Pancreas (tissue), 10 donors: ENCODE measurements around the gene STRIP2. TPM values are rescaled to one million over a fixed set of nuclear protein-coding genes. Genes with fewer than 3 reads are reported as not detected.

Experiments
- ATAC-seq, 4 donors: fragments of 200-7000 bp; cut with Tn5 transposase; one replicate each; pipeline versions ENCODE4 v1.8.0 to v1.9.1; 2020; ENCODE audit warnings: mild to moderate bottlenecking in 4 of 4, moderate library complexity in 4 of 4
- DNase-seq, 6 donors: peaks; one replicate each; pipeline ENCODE4 v3.0.0-alpha.2; 2020
- FAIRE-seq: peaks from 2 replicates; lab custom pipeline; 2012; peaks lifted over from hg19 to GRCh38; lab: Jason Lieb, UNC
- H3K27ac ChIP-seq, 4 donors: fragments of 200-600 bp; sonication (generic); 1 replicate in 3 of 4; 2 replicates in 1 of 4; pipeline versions ENCODE4 v1.5.0 to v1.8.0; 2020
- H3K27me3 ChIP-seq, 4 donors: fragments of 200-600 bp; one replicate each; pipeline ENCODE4 v1.8.0; 2021
- H3K36me3 ChIP-seq, 3 donors: fragments of 200-600 bp; sonication (generic) in 1 of 3; one replicate each; pipeline versions ENCODE4 v1.5.0 to v1.8.0; 2020 to 2021
- H3K4me1 ChIP-seq, 3 donors: fragments of 200-600 bp; one replicate each; pipeline ENCODE4 v1.8.0; 2021
- H3K4me3 ChIP-seq, 4 donors: fragments of 200-600 bp; sonication (generic) in 2 of 4; one replicate each; pipeline versions ENCODE4 v1.5.0 to v1.8.0; 2020 to 2021
- H3K9me3 ChIP-seq, 4 donors: fragments of 200-600 bp; one replicate each; pipeline ENCODE4 v1.8.0; 2021
- WGBS, 2 donors: extraction: QIAGEN DNeasy Blood & Tissue Kit; methylation state at CpG; one replicate each; pipeline ENCODE4 v1.1.7; 2013; 5-methylcytosine and 5-hydroxymethylcytosine counted together
- intact Hi-C, 3 donors: fragments of 100-400 bp; cut with DNase I; formaldehyde crosslinking; loops; one replicate each; pipeline versions ENCODE4 v1.11.1 to v1.14.2; 2022
- polyA plus RNA-seq, 2 donors: library from polyadenylated mRNA; stranded (reverse); fragments of 200-250 nt; gene quantifications; one replicate each; pipeline ENCODE4 v1.2.3, GENCODE V29; 2013
- total RNA-seq, 6 donors: library from RNA; stranded (reverse); fragmentation: NEBNext Ultra II Directional in 4 of 6; extraction: Animal tissue kit (Norgen Biotek cat#: 25700) in 4 of 6; gene quantifications; one replicate each; pipeline versions ENCODE4 v1.2.1 to v1.2.4, GENCODE V29; 2021 to 2023
- TF ChIP-seq, protein P1 (sequence below), 4 donors: fragments of 200-600 bp; sonication (generic) in 3 of 4; IDR thresholded peaks; one replicate each; pipeline versions ENCODE4 v1.5.0 to v1.8.0; 2021; ENCODE audit warnings: antibody characterized with exemption in 4 of 4
- donor health status: healthy with polysubstance abuse.
- donor health status: DM: no; HTN: no; CAD: no; lungs with moderate emphysema.
- donor health status: DM: no; HTN: no; CAD: no.
- donor health status: control.
- donor health status: control.
- donor health status: Bipolar disorder and iron deficiency.
- donor health status: DM: yes; HTN: yes; CAD: no.
- donor health status: DM: no; HTN: no; CAD: no.
- donor health status: DM: no; HTN: no; CAD: no.
- donor health status: DM: yes; HTN: yes; CAD: no.

STRIP2 gene
- total and polyA plus RNA-seq, 8 donors = 0.16 to 0.85 (median 0.38) TPM

DNA sequence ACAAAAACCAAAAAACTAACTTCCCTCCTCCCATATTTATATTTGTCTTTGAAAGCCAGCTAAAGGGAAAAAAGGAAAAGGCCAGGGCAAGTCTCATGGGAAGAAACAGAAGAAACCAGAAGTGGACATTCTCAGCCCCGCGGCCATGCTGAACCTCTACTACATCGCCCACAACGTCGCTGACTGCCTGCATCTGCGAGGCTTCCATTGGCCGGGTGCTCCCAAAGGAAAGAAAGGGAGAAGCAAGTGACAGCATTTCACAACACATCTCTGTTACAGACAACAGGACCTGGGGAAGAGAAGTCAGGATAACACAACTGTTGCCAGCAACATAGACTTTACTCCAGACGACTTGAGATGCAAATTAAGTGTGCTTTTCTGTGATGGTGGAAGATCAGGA, 78.0 kb downstream of the STRIP2 start:
- no peak for FAIRE-seq
- whole genome bisulfite sequencing, 2 donors = 79 to 80% methylated on average over 8 of the region's 8 CpGs
- intact Hi-C loops = no loop called here

DNA sequence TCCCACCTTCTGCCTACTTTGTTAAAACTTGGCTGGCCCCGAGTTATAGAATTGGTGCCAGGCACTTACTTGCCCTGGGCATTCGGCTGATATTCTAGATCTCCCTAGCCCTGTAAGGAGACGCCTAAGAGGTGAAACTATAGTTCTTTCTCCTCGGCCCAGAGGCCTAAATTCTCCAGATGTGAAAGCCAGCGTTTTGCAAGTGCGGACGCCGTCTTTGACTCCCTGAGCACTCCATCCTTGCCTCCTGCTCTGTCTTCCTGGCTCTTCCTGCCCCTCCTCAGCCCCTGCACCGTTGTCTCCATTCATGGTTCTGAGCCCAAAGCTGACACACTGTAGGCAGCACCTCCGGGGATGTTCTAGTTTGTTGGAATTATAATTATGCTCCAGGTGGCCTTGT, 79.3 kb downstream of the STRIP2 start:
- H3K4me3 ChIP-seq = no peak overlapping the region
- ATAC-seq (no peak), DNase-seq (no peak), FAIRE-seq (no peak)
- H3K27ac ChIP-seq = no peak overlapping the region
- H3K9me3 ChIP-seq = no peaks in the 10 kb centered on the region
- H3K36me3 ChIP-seq = no peaks in the 10 kb centered on the region
- intact Hi-C loops = no loop called here
- TF ChIP-seq, protein P1, sequence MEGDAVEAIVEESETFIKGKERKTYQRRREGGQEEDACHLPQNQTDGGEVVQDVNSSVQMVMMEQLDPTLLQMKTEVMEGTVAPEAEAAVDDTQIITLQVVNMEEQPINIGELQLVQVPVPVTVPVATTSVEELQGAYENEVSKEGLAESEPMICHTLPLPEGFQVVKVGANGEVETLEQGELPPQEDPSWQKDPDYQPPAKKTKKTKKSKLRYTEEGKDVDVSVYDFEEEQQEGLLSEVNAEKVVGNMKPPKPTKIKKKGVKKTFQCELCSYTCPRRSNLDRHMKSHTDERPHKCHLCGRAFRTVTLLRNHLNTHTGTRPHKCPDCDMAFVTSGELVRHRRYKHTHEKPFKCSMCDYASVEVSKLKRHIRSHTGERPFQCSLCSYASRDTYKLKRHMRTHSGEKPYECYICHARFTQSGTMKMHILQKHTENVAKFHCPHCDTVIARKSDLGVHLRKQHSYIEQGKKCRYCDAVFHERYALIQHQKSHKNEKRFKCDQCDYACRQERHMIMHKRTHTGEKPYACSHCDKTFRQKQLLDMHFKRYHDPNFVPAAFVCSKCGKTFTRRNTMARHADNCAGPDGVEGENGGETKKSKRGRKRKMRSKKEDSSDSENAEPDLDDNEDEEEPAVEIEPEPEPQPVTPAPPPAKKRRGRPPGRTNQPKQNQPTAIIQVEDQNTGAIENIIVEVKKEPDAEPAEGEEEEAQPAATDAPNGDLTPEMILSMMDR (IDR thresholded peaks at IDR 0.05) = no peak
- no peaks in the 10 kb centered on the region for H3K27me3 ChIP-seq
- no peaks in the 10 kb centered on the region for H3K4me1 ChIP-seq
- WGBS, 2 donors = 76 to 85% methylated on average over 10 of the region's 10 CpGs

More for the DNA sequence above, 78.0 kb downstream of the STRIP2 start:
- TF ChIP-seq, protein P1 (IDR thresholded peaks at IDR 0.05) = no peak
- no peak overlapping the region for H3K27ac ChIP-seq
- no peak overlapping the region for H3K4me3 ChIP-seq
- no peak for DNase-seq
- H3K4me1 ChIP-seq = no peaks in the 10 kb centered on the region
- H3K9me3 ChIP-seq = no peaks in the 10 kb centered on the region
- H3K27me3 ChIP-seq = no peaks in the 10 kb centered on the region
- no peak for ATAC-seq
- no peaks in the 10 kb centered on the region for H3K36me3 ChIP-seq

DNA sequence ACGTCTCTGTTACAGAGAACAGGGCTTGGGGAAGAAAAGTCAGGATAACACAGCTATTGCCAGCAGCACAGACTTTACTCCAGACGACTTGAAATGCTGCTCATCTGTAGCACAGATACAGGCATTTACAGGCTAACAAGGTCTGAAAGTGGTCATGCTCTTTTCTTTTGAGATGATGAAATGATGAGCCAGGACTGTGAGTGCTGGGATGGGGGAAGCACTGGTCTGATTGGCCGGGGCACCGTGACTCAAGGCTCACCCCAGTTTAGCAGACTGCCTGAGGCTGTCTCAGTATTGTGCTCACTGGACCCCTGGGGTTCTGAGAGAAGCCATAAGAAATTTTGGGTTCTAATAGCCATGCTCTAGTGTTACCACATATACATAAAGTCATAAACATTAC, 80.5 kb downstream of the STRIP2 start:
- no peak overlapping the region for H3K4me3 ChIP-seq
- no peak for DNase-seq
- no peaks in the 10 kb centered on the region for H3K9me3 ChIP-seq
- FAIRE-seq = no peak
- WGBS, 2 donors = 53 to 74% methylated on average over 4 of the region's 4 CpGs
- intact Hi-C loops = no loop called here
- no peaks in the 10 kb centered on the region for H3K27me3 ChIP-seq
- no peaks in the 10 kb centered on the region for H3K4me1 ChIP-seq
- H3K36me3 ChIP-seq = no peaks in the 10 kb centered on the region
- no peak overlapping the region for H3K27ac ChIP-seq
- no peak for ATAC-seq
- TF ChIP-seq, protein P1 (IDR thresholded peaks at IDR 0.05) = no peak

DNA sequence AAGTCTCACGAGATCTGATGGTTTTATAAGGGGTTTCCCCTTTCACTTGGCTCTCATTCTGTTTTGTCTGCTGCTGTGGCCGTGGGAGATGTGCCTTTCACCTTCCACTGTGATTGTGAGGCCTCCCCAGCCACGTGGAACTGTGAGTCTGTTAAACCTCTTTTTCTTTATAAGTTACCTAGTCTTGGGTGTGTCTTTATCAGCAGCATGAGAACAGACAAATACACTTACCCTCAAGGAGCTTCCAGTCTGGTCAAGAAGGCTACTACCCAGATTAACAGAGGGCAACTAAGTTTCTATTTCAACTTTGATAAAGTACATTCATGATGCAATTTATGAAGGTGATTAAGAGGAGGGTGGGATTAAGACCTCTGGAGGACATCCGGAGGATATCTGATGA, 81.1 kb downstream of the STRIP2 start:
- 78 to 81% methylated on average over 4 of the region's 4 CpGs for WGBS, 2 donors
- no peak overlapping the region for H3K27ac ChIP-seq
- no peaks in the 10 kb centered on the region for H3K36me3 ChIP-seq
- TF ChIP-seq, protein P1 (IDR thresholded peaks at IDR 0.05) = no peak
- no peaks in the 10 kb centered on the region for H3K4me1 ChIP-seq
- DNase-seq (no peak), FAIRE-seq (no peak), ATAC-seq (no peak)
- H3K9me3 ChIP-seq = no peaks in the 10 kb centered on the region
- H3K4me3 ChIP-seq = no peak overlapping the region
- H3K27me3 ChIP-seq = no peaks in the 10 kb centered on the region
- intact Hi-C loops = no loop called here

DNA sequence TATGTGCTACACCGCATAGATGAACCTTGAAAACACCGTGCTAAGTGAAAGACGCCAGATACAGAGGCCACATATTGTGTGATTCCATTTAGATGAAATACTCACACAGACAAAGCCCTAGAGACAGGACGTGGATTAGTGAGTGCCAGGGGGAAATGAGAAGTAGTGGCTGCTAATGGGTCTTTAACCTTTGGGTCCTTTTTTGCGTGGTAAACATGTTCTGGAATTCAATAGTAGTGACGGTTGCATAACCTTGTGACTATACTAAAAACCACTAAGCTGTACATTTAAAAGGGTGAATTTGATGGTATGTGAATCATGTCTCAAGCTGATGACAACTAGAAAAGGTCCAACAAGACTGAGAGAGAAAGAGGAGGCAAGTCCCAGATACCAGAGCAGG, 83.7 kb downstream of the STRIP2 start:
- Histone ChIP-seq H3K4me3 (no peak overlapping the region), H3K9me3 (no peaks in the 10 kb centered on the region), H3K27me3 (no peaks in the 10 kb centered on the region), H3K36me3 (no peaks in the 10 kb centered on the region), H3K4me1 (no peaks in the 10 kb centered on the region), H3K27ac (no peak overlapping the region)
- intact Hi-C loops = no loop called here
- DNase-seq (no peak), ATAC-seq (no peak), FAIRE-seq (no peak)
- TF ChIP-seq, protein P1 (IDR thresholded peaks at IDR 0.05) = no peak
- 79 to 82% methylated on average over 6 of the region's 6 CpGs for WGBS, 2 donors
